ENCODE results near the gene ST14.

DNA sequence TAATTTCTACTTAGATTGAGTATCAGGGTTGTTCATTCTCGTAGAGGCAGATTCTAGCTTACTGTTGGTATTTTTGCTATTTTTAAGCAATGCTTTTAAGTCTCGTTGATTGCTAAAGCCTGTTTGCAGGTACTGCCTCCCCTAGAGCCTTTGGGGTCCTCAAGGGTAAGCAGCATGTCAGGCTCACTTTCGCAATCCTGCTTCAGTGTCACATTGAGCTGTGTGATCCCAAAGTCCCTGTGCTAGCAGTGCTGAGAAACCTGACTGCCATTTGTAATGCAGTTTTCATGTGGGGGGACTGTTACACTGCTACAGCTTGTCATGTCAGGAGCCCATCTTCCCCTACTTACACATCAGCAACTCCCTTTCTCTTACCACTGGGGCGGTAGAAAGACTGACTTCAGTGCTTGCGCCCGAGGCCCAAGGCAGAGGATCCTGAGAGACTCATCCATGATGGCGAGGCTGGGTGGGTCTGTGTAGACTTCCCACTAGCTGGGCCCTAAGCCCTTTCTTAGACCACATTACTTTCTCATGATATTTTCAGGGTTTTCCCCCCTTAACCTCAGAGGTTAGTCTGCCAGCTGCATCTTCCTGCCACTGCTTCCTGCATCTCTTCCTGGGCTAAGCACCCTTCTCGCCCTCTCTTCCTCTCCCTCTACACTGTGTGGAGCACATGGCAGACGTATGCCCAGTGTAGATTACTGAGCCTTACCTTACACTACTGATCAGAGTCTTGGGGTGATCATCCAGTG lies 40.8 kb upstream of the ST14 start:
- TF ChIP-seq CTCF (IDR thresholded peaks at IDR 0.05) = no peak
- TF ChIP-seq, protein P1, sequence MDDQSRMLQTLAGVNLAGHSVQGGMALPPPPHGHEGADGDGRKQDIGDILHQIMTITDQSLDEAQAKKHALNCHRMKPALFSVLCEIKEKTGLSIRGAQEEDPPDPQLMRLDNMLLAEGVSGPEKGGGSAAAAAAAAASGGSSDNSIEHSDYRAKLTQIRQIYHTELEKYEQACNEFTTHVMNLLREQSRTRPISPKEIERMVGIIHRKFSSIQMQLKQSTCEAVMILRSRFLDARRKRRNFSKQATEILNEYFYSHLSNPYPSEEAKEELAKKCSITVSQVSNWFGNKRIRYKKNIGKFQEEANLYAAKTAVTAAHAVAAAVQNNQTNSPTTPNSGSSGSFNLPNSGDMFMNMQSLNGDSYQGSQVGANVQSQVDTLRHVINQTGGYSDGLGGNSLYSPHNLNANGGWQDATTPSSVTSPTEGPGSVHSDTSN (IDR thresholded peaks at IDR 0.05) = no peak

All from SK-N-SH (cell line).